HG02852 (cell line): Measurements from ENCODE around the gene NEGR1.
"Not testable (repeated sequence)": the region's sequence is repeated elsewhere in the genome, so short reads cannot be mapped to it uniquely, and the experiment has no call there.

Experiments
- ATAC-seq: cut with Tn5 transposase; IDR thresholded peaks from one replicate; pipeline ENCODE4 v1.9.1; 2021; ENCODE audit warnings: mild to moderate bottlenecking, moderate library complexity; ENCODE audit not compliant: unreplicated experiment

NEGR1 gene

DNA sequence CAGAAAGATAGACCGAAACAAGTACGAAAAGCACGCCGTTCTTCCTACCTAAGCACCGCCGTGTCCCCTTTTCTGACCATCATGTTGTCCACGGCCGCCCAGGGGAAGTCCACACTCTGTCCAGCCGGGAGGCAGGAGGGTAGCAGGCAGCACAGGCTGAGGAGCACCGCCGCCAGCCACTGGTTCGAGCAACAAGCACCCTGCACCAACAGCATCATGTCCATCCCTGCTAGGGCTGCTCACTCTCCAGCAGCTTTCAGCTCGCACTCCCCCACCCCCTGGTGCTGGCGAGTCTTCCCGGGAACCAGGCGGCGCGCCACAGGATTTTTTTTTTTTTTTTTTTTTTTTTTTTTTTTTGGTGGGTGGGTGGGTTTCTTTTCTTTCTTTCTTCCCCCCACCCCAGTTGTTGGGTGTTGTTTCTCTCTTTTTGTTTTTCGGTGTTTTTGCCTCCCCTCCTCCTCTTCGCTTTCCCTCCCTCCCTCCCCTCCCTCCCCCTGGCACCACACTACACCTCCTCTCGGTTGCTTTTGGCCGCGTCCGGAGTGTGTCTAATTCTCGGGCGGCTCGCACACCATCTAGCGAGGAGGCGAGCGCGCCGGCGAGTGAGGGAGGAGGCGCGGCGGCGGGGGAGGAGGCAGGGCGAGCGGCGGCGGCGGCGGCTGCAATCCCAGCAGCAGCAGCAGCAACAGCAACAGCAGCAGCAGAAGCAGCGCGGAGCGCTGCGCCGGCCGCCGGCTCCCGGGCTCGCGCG lies at the start of gene NEGR1:
Gene NEGR1, minus strand, starts transcription at position 269 of the 751 bp plus-strand sequence.
- ATAC-seq, result peak; percentile 70

GRCh38 chr1:72326494-72326893 lies 44.2 kb upstream of the NEGR1 start:
- ATAC-seq, result no peak

- no peak for ATAC-seq
Observed at GRCh38 chr1:72324451-72324850, 42.1 kb upstream of the NEGR1 start.

DNA sequence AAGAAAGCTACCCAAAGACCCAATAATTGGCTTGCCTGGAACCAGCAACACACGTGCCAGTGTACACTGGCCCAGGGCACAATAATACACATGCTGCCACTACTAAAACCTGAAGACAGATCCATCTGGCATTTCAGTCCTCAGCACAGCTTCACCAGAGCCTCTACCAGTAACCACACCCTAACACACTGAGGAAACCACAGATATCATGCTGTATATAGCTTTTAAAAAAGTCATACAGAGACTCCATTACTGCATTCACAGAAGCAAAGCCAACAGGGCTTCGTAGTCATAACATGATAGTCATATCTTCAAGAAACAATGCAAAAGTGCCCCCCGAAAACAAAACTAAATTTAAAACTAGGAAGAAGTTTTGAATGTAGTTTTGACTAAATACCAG lies 40.6 kb upstream of the NEGR1 start:
- no peak for ATAC-seq

GRCh38 chr1:72296501-72296900 lies 14.2 kb upstream of the NEGR1 start:
- no peak for ATAC-seq

- no peak for ATAC-seq
Observed at GRCh38 chr1:72288886-72289285, 6.5 kb upstream of the NEGR1 start.

- ATAC-seq, result no peak
Observed at GRCh38 chr1:72286401-72286800, 4.1 kb upstream of the NEGR1 start.

GRCh38 chr1:72285074-72285425 lies 2.7 kb upstream of the NEGR1 start:
- ATAC-seq, result no peak

DNA sequence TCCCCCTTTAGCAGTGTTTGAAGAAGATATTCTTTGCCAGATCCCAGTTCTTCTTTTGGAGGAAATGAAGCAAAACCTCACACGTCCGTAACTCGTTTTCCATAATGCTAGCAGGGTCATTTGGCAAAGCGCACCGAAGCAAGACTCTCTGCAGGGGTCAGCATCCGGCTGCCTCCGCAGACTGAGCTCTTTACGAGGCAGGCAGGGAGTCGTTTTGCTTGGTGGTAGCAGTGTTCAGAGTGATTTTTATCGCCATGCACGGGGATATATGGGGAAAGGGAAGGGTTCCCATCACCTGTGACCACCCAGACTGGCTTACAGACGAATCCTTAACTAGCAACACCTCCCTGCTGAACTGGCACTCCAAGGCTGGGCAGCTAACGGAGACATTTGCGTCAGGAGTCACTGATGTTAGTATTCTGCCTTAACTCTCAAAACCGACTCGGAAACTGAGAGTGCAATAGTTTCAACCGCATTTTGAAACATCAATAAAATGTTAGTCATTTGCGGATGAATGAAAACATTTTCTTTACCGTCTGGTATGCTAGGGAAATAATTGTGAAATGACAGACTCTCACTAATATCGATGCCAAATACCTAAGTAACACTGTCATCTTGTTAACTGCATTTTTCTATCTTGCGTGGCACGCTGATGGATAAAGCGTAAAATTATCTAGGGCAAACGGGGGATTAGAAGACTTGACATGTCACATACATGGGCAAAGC lies 2.2 kb upstream of the NEGR1 start:
- peak; percentile 66 for ATAC-seq

DNA sequence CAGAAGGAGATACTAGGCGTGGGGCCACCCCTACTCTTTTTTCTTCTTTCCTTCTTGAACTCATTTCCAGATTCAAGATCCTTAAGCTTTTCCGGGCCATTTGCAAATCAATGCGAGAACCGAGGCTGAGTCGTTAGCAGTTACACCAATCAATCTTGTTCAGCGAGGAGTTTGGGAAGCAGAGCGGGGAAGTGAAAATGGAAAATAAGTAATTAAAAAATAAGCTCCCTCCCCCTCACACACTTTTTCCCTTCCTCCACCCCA lies 1.7 kb upstream of the NEGR1 start:
- ATAC-seq, result no peak

DNA sequence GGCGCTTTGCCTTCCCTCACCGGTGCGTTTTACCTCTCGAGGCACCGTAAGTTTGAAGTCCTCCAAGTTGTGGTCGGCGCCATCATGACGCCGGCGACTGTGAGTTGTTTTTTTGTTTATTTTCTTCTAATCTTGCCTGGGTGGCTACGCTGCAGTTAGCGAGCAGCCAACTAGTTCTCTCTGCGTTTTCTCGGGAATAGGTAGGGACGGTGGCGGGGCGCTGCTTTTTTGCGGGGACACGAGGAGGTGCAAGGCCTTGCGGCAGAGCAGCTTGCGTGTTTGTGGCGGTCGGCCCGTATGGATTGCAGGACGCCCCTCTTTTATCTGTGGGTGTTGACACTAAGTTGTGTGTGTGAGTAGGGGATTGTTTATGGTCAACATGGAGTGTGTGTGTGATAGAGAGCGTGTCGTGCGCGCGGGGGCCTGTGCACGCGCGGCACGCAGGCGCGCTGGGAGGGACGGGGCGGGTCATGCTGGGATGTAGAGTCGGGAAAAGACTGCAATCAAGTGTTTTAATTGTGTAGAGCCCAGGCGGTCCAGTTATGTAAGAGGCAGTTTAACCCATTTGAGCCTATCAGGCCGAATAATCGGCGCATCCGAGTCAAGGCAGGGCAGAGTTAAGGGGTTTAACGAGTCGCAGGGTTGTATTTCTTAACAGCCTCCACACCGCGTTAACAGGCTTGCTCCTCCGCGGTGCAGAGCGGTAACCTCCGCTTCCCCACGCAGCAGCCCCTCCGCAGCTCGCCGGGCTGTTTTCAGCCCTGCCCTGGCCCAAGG lies 1.2 kb upstream of the NEGR1 start:
- no peak for ATAC-seq

- peak; percentile 10 for ATAC-seq
Observed at GRCh38 chr1:72283022-72283306, 625 bp upstream of the NEGR1 start.

- no peak for ATAC-seq
Observed at GRCh38 chr1:72281637-72282270, 585 bp downstream of the NEGR1 start.

DNA sequence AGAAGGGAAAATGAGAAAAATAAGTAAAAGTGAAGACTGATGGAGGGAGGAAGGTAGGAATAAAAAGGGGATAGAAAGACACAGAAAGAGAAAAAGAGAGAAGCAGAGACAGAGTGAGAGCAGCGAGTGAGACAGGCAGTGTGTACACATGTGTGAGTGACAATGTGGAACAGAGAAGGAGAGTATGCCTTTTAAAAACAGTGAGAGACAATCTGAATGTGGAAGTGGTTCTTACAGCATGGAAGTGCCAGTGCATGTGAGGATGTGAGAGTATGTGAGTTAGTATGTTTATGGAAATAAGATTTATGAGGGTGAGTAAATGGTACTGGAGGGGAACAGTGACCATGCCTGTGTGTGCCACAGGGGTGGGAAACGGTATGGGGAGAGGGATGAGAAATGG lies 1.2 kb downstream of the NEGR1 start:
- ATAC-seq, result no peak

GRCh38 chr1:72280711-72281110 lies 1.6 kb downstream of the NEGR1 start:
- no peak for ATAC-seq

DNA sequence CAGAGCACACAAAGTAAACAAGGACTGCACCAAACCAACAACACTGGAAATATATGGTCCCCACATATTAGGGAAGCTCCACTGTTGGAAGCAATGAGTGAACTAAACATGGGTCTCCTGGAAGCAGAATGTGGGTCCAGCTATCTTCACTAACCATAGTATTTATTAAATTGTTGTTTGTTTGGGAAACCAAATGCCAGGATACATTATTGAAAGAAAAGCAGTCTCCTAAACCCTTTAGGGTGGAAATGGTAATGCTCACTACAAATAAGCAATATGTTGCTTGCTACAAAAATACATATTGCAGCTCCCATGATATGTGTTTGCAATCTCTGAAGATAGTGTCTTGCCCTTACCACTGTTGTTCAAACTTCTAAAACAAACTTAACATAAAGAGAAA lies 2.2 kb downstream of the NEGR1 start:
- no peak for ATAC-seq

DNA sequence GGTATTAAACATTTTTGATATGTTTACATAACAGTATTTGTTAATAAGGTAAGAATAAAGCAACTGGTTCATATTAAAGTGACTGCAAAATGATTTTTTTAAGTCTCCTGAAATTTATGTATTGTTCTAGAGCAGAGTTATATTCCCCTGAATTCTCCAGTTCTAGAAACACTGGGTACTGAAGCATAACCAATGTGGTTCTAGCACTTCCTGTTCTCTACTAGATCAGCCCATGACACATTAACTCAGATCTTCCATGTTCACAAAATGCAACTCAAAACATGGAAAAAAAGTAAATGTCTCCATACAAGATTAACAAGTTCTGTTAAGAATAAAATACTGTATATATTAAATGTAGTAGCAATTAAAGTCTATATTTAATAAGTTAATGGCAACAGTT lies 3.9 kb downstream of the NEGR1 start:
- ATAC-seq, result no peak

DNA sequence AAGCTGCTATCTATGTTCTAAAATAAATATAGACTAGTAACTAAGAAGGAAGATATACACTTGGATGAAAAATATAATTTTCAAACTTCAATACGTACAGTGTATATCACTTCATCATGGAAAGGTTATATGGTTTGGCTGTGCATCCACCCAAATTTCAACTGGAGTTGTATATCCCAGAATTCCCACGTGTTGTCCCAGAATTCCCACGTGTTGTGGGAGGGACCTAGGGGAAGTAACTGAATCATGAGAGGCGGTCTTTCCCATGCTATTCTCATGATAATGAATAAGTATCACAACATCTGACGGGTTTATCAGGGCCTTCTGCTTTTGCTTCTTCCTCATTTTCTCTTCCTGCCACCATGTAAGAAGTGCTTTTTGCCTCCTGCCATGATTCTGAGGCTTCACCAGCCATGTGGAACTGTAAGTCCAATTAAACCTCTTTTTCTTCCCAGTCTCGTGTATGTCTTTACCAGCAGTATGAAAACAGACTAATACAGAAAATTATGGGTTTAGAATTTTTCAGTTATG lies 10.7 kb downstream of the NEGR1 start:
- ATAC-seq, result no peak

DNA sequence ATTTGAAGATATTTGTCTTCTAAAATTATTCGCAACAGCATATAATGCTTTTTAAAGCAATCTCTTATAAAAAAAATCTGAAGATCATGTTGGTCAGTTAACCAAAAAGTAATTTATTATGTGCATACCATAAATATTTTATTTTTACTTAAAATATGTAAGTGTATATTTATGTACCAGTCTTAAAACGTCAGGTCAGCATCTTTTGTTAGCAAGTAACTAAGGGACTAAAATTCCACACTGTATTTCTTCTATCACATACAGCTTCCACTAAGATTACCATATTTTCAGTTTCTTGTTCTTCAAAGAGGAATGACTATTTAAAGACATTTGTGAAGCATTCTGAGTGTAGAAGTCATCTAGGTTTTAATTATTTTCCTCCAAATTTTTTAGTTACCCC lies 19.6 kb downstream of the NEGR1 start:
- no peak for ATAC-seq

DNA sequence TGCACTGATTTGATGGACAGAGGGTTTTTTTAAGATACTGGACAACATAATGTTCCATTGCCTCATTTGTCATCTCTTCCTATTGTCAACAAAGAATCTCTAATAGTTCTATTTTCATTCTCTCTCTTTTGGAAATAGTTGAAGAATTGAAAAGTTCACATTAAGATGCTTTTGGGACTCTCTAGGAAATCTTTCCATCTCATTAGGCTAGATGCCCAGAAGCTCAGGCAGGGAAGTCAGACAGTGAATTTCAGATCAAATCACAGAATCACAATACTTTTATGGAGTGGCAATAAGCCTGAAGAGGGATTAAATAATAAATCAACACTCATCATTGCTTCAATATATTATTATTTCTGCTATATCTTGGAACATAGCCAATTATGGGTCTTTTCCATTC lies 29.2 kb downstream of the NEGR1 start:
- ATAC-seq, result no peak

GRCh38 chr1:72241397-72241796 lies 40.9 kb downstream of the NEGR1 start:
- no peak for ATAC-seq

- not testable (repeated sequence) for ATAC-seq
Observed at GRCh38 chr1:72235931-72236330, 46.4 kb downstream of the NEGR1 start.
